Measurements from ENCODE around the gene TUBA1C.
A peak's percentile ranks its signal among the peaks of the same experiment; 100 is the strongest.
"Not testable (repeated sequence)": the region's sequence is repeated elsewhere in the genome, so short reads cannot be mapped to it uniquely, and the experiment has no call there.

Gene TUBA1C

GRCh38 chr12:49310451-49311000 lies 45.6 kb downstream of the TUBA1C start:
- not testable (repeated sequence) for DNase-seq (ENCODE audit: low read depth)

DNA sequence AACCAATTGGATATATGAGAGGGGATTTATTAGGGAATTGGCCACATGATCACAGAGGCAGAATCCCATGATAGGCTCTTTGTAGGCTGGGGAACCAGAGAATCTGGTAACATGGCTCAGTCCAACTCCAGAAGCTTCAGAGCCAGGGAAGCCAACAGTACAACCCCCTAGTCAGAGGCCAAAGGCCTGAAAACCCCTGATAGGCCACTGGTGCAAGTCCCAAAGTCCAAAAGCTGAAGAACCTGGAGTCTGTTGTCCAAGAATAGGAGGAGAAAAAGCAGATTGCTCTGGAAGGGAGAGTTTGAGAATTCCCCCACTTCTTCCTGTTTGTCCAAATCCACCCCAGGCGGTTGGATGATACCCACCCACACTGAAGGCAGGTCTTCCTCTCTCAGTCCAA lies 49.9 kb downstream of the TUBA1C start:
- no peak for DNase-seq (ENCODE audit: low read depth)

GRCh38 chr12:49317118-49317517 lies 52.2 kb downstream of the TUBA1C start:
- DNase-seq (ENCODE audit: low read depth) = not testable (repeated sequence)

GRCh38 chr12:49320411-49321103 lies 55.7 kb downstream of the TUBA1C start:
- not testable (repeated sequence) for DNase-seq (ENCODE audit: low read depth)

DNA sequence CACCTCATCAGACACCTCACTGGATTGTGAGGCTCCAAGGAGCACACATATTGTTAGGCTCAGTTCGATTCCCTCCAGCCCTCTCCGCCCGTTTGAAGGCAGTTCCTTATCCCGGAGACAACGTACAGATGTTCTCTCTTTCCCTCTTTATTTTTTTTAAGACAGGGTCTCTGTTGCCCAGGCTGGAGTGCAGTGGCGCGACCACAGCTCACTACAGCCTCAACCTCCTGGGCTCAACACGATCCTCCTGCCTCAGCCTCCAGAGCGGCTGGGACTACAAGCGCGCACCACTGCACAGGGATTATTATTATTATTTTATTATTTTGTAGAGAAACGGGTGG lies 57.5 kb downstream of the TUBA1C start:
- no peak for DNase-seq (ENCODE audit: low read depth)

GRCh38 chr12:49322708-49323523 lies 58.0 kb downstream of the TUBA1C start, which contains the start of gene TROAP:
Gene TROAP, plus strand, starts transcription at chr12:49323255. Its CDS starts 354 bp downstream, at chr12:49323609.
- peak; percentile 94 for DNase-seq (ENCODE audit: low read depth)

DNA sequence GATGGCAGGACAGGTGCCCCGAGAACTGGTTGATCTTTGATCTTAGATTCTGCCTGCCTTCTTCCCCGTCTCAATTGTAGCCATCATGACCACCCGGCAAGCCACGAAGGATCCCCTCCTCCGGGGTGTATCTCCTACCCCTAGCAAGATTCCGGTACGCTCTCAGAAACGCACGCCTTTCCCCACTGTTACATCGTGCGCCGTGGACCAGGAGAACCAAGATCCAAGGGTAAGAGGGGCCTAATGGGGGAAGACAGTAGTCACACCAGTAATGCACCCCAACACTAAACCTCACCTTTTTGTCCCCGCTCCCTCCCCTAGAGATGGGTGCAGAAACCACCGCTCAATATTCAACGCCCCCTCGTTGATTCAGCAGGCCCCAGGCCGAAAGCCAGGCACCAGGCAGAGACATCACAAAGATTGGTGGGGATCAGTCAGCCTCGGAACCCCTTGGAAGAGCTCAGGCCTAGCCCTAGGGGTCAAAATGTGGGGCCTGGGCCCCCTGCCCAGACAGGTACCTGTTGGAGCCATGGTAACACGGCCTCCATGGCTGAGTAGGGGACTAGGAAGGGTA lies 58.7 kb downstream of the TUBA1C start:
- DNase-seq (ENCODE audit: low read depth) = no peak

Measured in HS-5 (cell line).